HepG2 (cell line): ENCODE results near the gene HAUS5. TPM values are rescaled to one million over a fixed set of nuclear protein-coding genes. Genes with fewer than 3 reads are reported as not detected.

ENCODE experiments used
- ATF4 ChIP-seq, 2 experiments: fragments of 450-650 bp in 1 of 2; sonication (generic) in 1 of 2; formaldehyde crosslinking; IDR thresholded peaks; 2 replicates each; pipeline versions ENCODE4 v1.5.0 to v1.8.0; 2020 to 2022; ENCODE audit warnings: mild to moderate bottlenecking in 1 of 2, missing genetic modification reagents in 1 of 2
- ATM ChIP-seq: fragments of 450-650 bp; IDR thresholded peaks from 2 replicates; pipeline ENCODE4 v1.7.1; 2017; ENCODE audit warnings: mild to moderate bottlenecking, borderline replicate concordance
- CREB3 ChIP-seq: sonication (generic); formaldehyde crosslinking; IDR thresholded peaks from 2 replicates; pipeline ENCODE4 v1.5.0; 2020; ENCODE audit warnings: missing genetic modification reagents
- DMTF1 ChIP-seq: sonication (generic); formaldehyde crosslinking; IDR thresholded peaks from 2 replicates; pipeline ENCODE4 v1.4.0; 2020; ENCODE audit warnings: mild to moderate bottlenecking, missing genetic modification reagents
- ESRRA ChIP-seq: sonication (generic); formaldehyde crosslinking; IDR thresholded peaks from 2 replicates; pipeline ENCODE4 v1.5.1; 2020; ENCODE audit warnings: mild to moderate bottlenecking, low read depth, missing genetic modification reagents
- HDAC2 ChIP-seq: sonication (generic); formaldehyde crosslinking; IDR thresholded peaks from 2 replicates; pipeline ENCODE4 v1.4.0; 2020; ENCODE audit warnings: missing genetic modification reagents
- MEIS2 ChIP-seq: sonication (generic); formaldehyde crosslinking; IDR thresholded peaks from 2 replicates; pipeline ENCODE4 v1.9.0; 2021; ENCODE audit warnings: mild to moderate bottlenecking, missing genetic modification reagents
- NR2F1 ChIP-seq, 2 experiments: fragments of 450-650 bp in 1 of 2; formaldehyde crosslinking in 1 of 2; IDR thresholded peaks; 2 replicates each; pipeline versions ENCODE4 v1.5.0 to v1.6.1; 2016 to 2020; ENCODE audit warnings: mild to moderate bottlenecking in 1 of 2, missing compliant biosample characterization in 1 of 2, missing genetic modification reagents in 1 of 2, moderate library complexity in 1 of 2
- POGZ ChIP-seq: sonication (generic); formaldehyde crosslinking; IDR thresholded peaks from 2 replicates; pipeline ENCODE4 v1.4.0; 2020; ENCODE audit warnings: mild to moderate bottlenecking, missing genetic modification reagents
- RNF2 ChIP-seq: fragments of 450-650 bp; conservative IDR thresholded peaks from 2 replicates; pipeline ENCODE4 v1.6.1; 2016; ENCODE audit warnings: low read depth
- SALL2 ChIP-seq: sonication (generic); formaldehyde crosslinking; IDR thresholded peaks from 2 replicates; pipeline ENCODE4 v1.8.1; 2023; ENCODE audit warnings: mild to moderate bottlenecking, missing genetic modification reagents, inconsistent platforms
- UBTF ChIP-seq: sonication (generic); formaldehyde crosslinking; IDR thresholded peaks from 2 replicates; pipeline ENCODE4 v1.4.0; 2020; ENCODE audit warnings: mild to moderate bottlenecking, missing genetic modification reagents
- YEATS4 ChIP-seq: sonication (generic); formaldehyde crosslinking; IDR thresholded peaks from 2 replicates; pipeline ENCODE4 v1.4.0; 2020; ENCODE audit warnings: missing genetic modification reagents, borderline replicate concordance
- ZC3H4 ChIP-seq: sonication (generic); formaldehyde crosslinking; IDR thresholded peaks from 2 replicates; pipeline ENCODE4 v1.4.0; 2020; ENCODE audit warnings: missing genetic modification reagents, borderline replicate concordance
- ZMYM4 ChIP-seq: sonication (generic); formaldehyde crosslinking; IDR thresholded peaks from 2 replicates; pipeline ENCODE4 v1.8.1; 2023; ENCODE audit warnings: mild to moderate bottlenecking, missing genetic modification reagents
- ZNF281 ChIP-seq: sonication (generic); formaldehyde crosslinking; IDR thresholded peaks from 2 replicates; pipeline ENCODE4 v1.4.0; 2020; ENCODE audit warnings: missing genetic modification reagents, borderline replicate concordance
- ZNF331 ChIP-seq: sonication (generic); formaldehyde crosslinking; IDR thresholded peaks from 2 replicates; pipeline ENCODE4 v1.4.0; 2020; ENCODE audit warnings: missing genetic modification reagents
- ZNF558 ChIP-seq: sonication (generic); formaldehyde crosslinking; IDR thresholded peaks from 2 replicates; pipeline ENCODE4 v1.9.0; 2022; ENCODE audit warnings: mild to moderate bottlenecking, missing genetic modification reagents, borderline replicate concordance
- ZNF720 ChIP-seq: sonication (generic); formaldehyde crosslinking; IDR thresholded peaks from 2 replicates; pipeline ENCODE4 v1.4.0; 2020; ENCODE audit warnings: missing genetic modification reagents
- ZNF740 ChIP-seq: sonication (generic); formaldehyde crosslinking; IDR thresholded peaks from 2 replicates; pipeline ENCODE4 v1.4.0; 2020; ENCODE audit warnings: missing genetic modification reagents
- ZNF792 ChIP-seq: IDR thresholded peaks from 2 replicates; pipeline ENCODE4 v1.6.1; 2016
- polyA plus RNA-seq, 8 experiments: library from polyadenylated mRNA; depleted of rRNA in 3 of 8; stranded (reverse) in 7 of 8; unstranded in 1 of 8; fragments of >200 nt; fragmentation: Illumina TruSeq in 4 of 8; extraction: Trizol in 4 of 8; gene quantifications; 2 replicates each; pipeline versions ENCODE4 v1.2.1 to v1.2.3, GENCODE V29; 2011 to 2016; ENCODE audit warnings: low read depth in 4 of 8, missing spikeins in 1 of 8, mixed read lengths in 1 of 8; ENCODE audit not compliant: insufficient read depth in 1 of 8
- total RNA-seq, 5 experiments: library from RNA; depleted of rRNA; stranded (reverse); fragments of >200 nt; fragmentation: Illumina TruSeq; extraction: Trizol; gene quantifications; 2 replicates each; pipeline ENCODE4 v1.2.3, GENCODE V29; 2016; ENCODE audit warnings: low read depth in 1 of 5

HAUS5 gene
- total and polyA plus RNA-seq, 2 of the 13 experiments (the other 11 are each of a cell fraction or from before 2014, with no cell fraction given) = 10.3 to 17.7 TPM

GRCh38 chr19:35569281-35569781 lies 43.2 kb upstream of the HAUS5 start (continued):
- TF ChIP-seq DMTF1 (CRISPR knock-in tag) (no peak), ZC3H4 (CRISPR knock-in tag) (no peak), MEIS2 (CRISPR knock-in tag) (peak; percentile 61; the same call in 1 of the 2 replicates), HDAC2 (peak; percentile 95), ZNF792 (CRISPR knock-in tag) (peak; percentile 65; the same call in 1 of the 2 replicates), ZNF281 (CRISPR knock-in tag) (peak; percentile 95), SALL2 (CRISPR knock-in tag) (no peak), POGZ (0 out of 2 replicates have a peak, but pooled peaks have one; percentile 42), ZNF331 (peak; percentile 84), ESRRA (CRISPR knock-in tag) (peak; percentile 99), CREB3 (CRISPR knock-in tag) (no peak), NR2F1 (CRISPR knock-in tag; IDR thresholded peaks at IDR 0.05) (peak; percentile 73 to 82), ZNF720 (CRISPR knock-in tag) (no peak), ZMYM4 (peak; percentile 88), ATM (no peak), YEATS4 (CRISPR knock-in tag) (no peak), ZNF558 (CRISPR knock-in tag) (peak; percentile 62; the same call in 1 of the 2 replicates), ZNF740 (CRISPR knock-in tag) (no peak), RNF2 (no peak), UBTF (CRISPR knock-in tag) (0 out of 2 replicates have a peak, but pooled peaks have one; percentile 39), ATF4 (CRISPR knock-in tag; IDR thresholded peaks at IDR 0.05) (no peak)
